Tibial nerve (tissue), 3 donors: ENCODE measurements around the gene SLC5A2.

Experiments
- CTCF ChIP-seq, 5 experiments: fragments of 200-600 bp in 3 of 5; fragments of 450-650 bp in 2 of 5; sonication (generic) in 3 of 5; IDR thresholded peaks; one replicate each; pipeline ENCODE4 v1.5.1; 2016 to 2019; ENCODE audit warnings: antibody characterized with exemption in 5 of 5, mild to moderate bottlenecking in 3 of 5, moderate library complexity in 2 of 5
- POLR2A ChIP-seq, 2 donors: fragments of 450-650 bp; IDR thresholded peaks; one replicate each; pipeline ENCODE4 v1.6.1; 2017; ENCODE audit warnings: antibody characterized with exemption in 2 of 2, mild to moderate bottlenecking in 2 of 2, moderate library complexity in 2 of 2

- no peak for TF ChIP-seq POLR2A (IDR thresholded peaks at IDR 0.05)
- no peak for TF ChIP-seq CTCF (IDR thresholded peaks at IDR 0.05)
Measured at GRCh38 chr16:31531096-31531495, 48.2 kb downstream of the SLC5A2 start.
